GM23338 (cell line): ENCODE results near the gene EQTN. TPM values are rescaled to one million over a fixed set of nuclear protein-coding genes. Genes with fewer than 3 reads are reported as not detected.

Source experiments
- ATAC-seq: fragments of 200-7000 bp; cut with Tn5 transposase; 3 replicates; pipeline ENCODE4 v1.9.1; 2020
- DNase-seq: peaks from one replicate; pipeline ENCODE4 v3.0.0-alpha.2; 2015; ENCODE audit warnings: low spot score
- H2AFZ ChIP-seq: fragments of 200-600 bp; sonication (generic); 2 replicates; pipeline ENCODE4 v1.8.0; 2016; ENCODE audit warnings: antibody characterized with exemption, mild to moderate bottlenecking, moderate library complexity
- H3F3A ChIP-seq: fragments of 200-600 bp; sonication (generic); replicated peaks from 2 replicates; pipeline ENCODE4 v1.8.0; 2017; ENCODE audit warnings: antibody characterized with exemption, mixed run types, low read depth
- H3K27ac ChIP-seq: fragments of 200-600 bp; sonication (generic); 2 replicates; pipeline ENCODE4 v1.6.1; 2016; ENCODE audit warnings: low read depth
- H3K27me3 ChIP-seq: fragments of 200-600 bp; sonication (generic); 2 replicates; pipeline ENCODE4 v1.8.0; 2016; ENCODE audit warnings: mild to moderate bottlenecking, mixed run types, moderate library complexity; ENCODE audit not compliant: insufficient read depth
- H3K36me3 ChIP-seq: fragments of 200-600 bp; sonication (generic); 2 replicates; pipeline ENCODE4 v1.8.0; 2016; ENCODE audit warnings: mild to moderate bottlenecking; ENCODE audit not compliant: insufficient read depth
- H3K4me1 ChIP-seq: fragments of 200-600 bp; sonication (generic); 2 replicates; pipeline ENCODE4 v1.8.0; 2016; ENCODE audit warnings: mild to moderate bottlenecking, moderate library complexity; ENCODE audit not compliant: insufficient read depth
- H3K4me2 ChIP-seq: fragments of 200-600 bp; sonication (generic); 2 replicates; pipeline ENCODE4 v1.7.1; 2017; ENCODE audit warnings: mixed run types
- H3K4me3 ChIP-seq: fragments of 200-600 bp; sonication (generic); 2 replicates; pipeline ENCODE4 v1.6.1; 2016; ENCODE audit warnings: mixed run types
- H3K79me2 ChIP-seq: fragments of 200-600 bp; sonication (generic); replicated peaks from 2 replicates; pipeline ENCODE4 v1.8.0; 2017; ENCODE audit warnings: mild to moderate bottlenecking; ENCODE audit not compliant: insufficient read depth
- H3K9me2 ChIP-seq: fragments of 200-600 bp; sonication (generic); 2 replicates; pipeline ENCODE4 v1.8.0; 2017; ENCODE audit not compliant: insufficient read depth
- H4K20me1 ChIP-seq: fragments of 200-600 bp; sonication (generic); replicated peaks from 2 replicates; pipeline ENCODE4 v1.8.0; 2017; ENCODE audit warnings: mild to moderate bottlenecking; ENCODE audit not compliant: insufficient read depth
- H3K27ac Mint-ChIP-seq: 2 replicates; pipeline ENCODE4 v1.8.0; 2020; ENCODE audit warnings: inconsistent platforms, mild to moderate bottlenecking, moderate library complexity, mixed read lengths
- H3K27me3 Mint-ChIP-seq: 3 replicates; pipeline ENCODE4 v1.8.0; 2022; ENCODE audit warnings: low read depth, mild to moderate bottlenecking, moderate library complexity, mixed read lengths, inconsistent platforms; ENCODE audit not compliant: insufficient read depth, poor library complexity
- H3K36me3 Mint-ChIP-seq: 3 replicates; pipeline ENCODE4 v1.8.0; 2021; ENCODE audit warnings: low read depth, mild to moderate bottlenecking, inconsistent platforms, moderate library complexity, mixed read lengths
- H3K4me1 Mint-ChIP-seq: 3 replicates; pipeline ENCODE4 v1.8.0; 2020; ENCODE audit warnings: mild to moderate bottlenecking, inconsistent platforms, mixed read lengths
- H3K4me3 Mint-ChIP-seq: 3 replicates; pipeline ENCODE4 v1.8.0; 2021; ENCODE audit warnings: moderate library complexity, mild to moderate bottlenecking, inconsistent platforms, mixed read lengths
- H3K9me3 Mint-ChIP-seq: 3 replicates; pipeline ENCODE4 v1.8.0; 2020; ENCODE audit warnings: moderate library complexity, mild to moderate bottlenecking, inconsistent platforms, mixed read lengths
- CREB1 ChIP-seq: fragments of 250-450 bp; sonication (Bioruptor Pico); IDR thresholded peaks from 2 replicates; pipeline ENCODE4 v1.5.0; 2020; ENCODE audit warnings: low read depth, mild to moderate bottlenecking, moderate library complexity
- EZH2 ChIP-seq: fragments of 200-600 bp; sonication (generic); IDR thresholded peaks from one replicate; pipeline ENCODE4 v1.8.0; 2017; ENCODE audit warnings: antibody characterized with exemption, mild to moderate bottlenecking, low read depth; ENCODE audit not compliant: unreplicated experiment
- JUNB ChIP-seq: IDR thresholded peaks from one replicate; pipeline ENCODE4 v1.6.1; 2016; ENCODE audit warnings: antibody characterized with exemption; ENCODE audit not compliant: unreplicated experiment
- NANOG ChIP-seq: IDR thresholded peaks from 2 replicates; pipeline ENCODE4 v1.6.1; 2016; ENCODE audit warnings: antibody characterized with exemption, borderline replicate concordance
- STAT1 ChIP-seq: IDR thresholded peaks from one replicate; pipeline ENCODE4 v1.6.1; 2016; ENCODE audit warnings: antibody characterized with exemption; ENCODE audit not compliant: unreplicated experiment
- ZNF114 ChIP-seq: fragments of 250-450 bp; sonication (Bioruptor Pico); IDR thresholded peaks from 2 replicates; pipeline ENCODE4 v1.5.0; 2020; ENCODE audit warnings: mild to moderate bottlenecking, moderate library complexity
- ZNF331 ChIP-seq: fragments of 250-450 bp; sonication (Bioruptor Pico); IDR thresholded peaks from 2 replicates; pipeline ENCODE4 v1.5.0; 2020; ENCODE audit warnings: low read depth, mild to moderate bottlenecking, moderate library complexity
- polyA plus RNA-seq: library from polyadenylated mRNA; unstranded; fragments of >200 nt; fragmentation: Nextera tagmentation; extraction: Ambion mirVana; gene quantifications from 2 replicates; pipeline ENCODE4 v1.2.1, GENCODE V29; 2016
- total RNA-seq: library from RNA; depleted of rRNA; stranded (reverse); fragments of >200 nt; shearing (Covaris generic); gene quantifications from 2 replicates; pipeline ENCODE4 v1.2.3, GENCODE V29; 2014
- TF ChIP-seq, protein P1 (sequence below): fragments of 250-450 bp; sonication (Bioruptor Pico); IDR thresholded peaks from 2 replicates; pipeline ENCODE4 v1.5.0; 2020; ENCODE audit warnings: mild to moderate bottlenecking, moderate library complexity
- TF ChIP-seq, protein P2 (sequence below), 2 experiments: fragments of 200-600 bp in 1 of 2; sonication (generic) in 1 of 2; conservative IDR thresholded peaks; 2 replicates each; pipeline versions ENCODE4 v1.5.1 to v1.6.1; 2016 to 2017; ENCODE audit warnings: antibody characterized with exemption in 2 of 2, low read depth in 2 of 2, mild to moderate bottlenecking in 2 of 2, moderate library complexity in 1 of 2
- TF ChIP-seq, protein P3 (sequence below): IDR thresholded peaks from 2 replicates; pipeline ENCODE4 v1.6.1; 2016; ENCODE audit warnings: antibody characterized with exemption
- TF ChIP-seq, protein P4 (sequence below): IDR thresholded peaks from one replicate; pipeline ENCODE4 v1.6.1; 2018; ENCODE audit warnings: antibody characterized with exemption; ENCODE audit not compliant: unreplicated experiment

EQTN gene
- total and polyA plus RNA-seq, 2 experiments from 2014 or later: 0.24 TPM; not detected in 1

DNA sequence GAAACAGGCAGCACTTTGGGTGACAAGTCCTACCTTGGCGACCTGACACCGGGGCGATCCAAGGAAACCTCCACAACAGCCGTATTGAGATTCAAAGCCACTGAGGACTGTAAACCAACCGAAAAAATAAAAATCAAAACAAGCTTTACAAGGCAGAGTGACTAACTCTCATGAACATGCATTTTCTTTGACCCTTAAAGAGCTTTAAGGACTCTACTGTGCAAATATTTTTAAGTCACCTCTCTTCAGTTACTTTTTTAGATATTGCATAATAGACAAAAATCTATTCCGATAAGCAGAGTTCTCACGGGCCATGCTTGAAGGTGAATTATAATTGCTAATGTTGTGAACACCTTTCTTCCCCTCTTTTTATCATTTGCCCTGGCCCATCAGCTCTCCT, 38.3 kb downstream of the EQTN start:
- H3K4me3 Mint-ChIP-seq: no peak overlapping the region
- TF ChIP-seq CREB1 (CRISPR knock-in tag) (no peak), JUNB (no peak), ZNF114 (CRISPR knock-in tag) (no peak), NANOG (no peak), STAT1 (no peak), ZNF331 (no peak), EZH2 (no peak)
- TF ChIP-seq, protein P1, sequence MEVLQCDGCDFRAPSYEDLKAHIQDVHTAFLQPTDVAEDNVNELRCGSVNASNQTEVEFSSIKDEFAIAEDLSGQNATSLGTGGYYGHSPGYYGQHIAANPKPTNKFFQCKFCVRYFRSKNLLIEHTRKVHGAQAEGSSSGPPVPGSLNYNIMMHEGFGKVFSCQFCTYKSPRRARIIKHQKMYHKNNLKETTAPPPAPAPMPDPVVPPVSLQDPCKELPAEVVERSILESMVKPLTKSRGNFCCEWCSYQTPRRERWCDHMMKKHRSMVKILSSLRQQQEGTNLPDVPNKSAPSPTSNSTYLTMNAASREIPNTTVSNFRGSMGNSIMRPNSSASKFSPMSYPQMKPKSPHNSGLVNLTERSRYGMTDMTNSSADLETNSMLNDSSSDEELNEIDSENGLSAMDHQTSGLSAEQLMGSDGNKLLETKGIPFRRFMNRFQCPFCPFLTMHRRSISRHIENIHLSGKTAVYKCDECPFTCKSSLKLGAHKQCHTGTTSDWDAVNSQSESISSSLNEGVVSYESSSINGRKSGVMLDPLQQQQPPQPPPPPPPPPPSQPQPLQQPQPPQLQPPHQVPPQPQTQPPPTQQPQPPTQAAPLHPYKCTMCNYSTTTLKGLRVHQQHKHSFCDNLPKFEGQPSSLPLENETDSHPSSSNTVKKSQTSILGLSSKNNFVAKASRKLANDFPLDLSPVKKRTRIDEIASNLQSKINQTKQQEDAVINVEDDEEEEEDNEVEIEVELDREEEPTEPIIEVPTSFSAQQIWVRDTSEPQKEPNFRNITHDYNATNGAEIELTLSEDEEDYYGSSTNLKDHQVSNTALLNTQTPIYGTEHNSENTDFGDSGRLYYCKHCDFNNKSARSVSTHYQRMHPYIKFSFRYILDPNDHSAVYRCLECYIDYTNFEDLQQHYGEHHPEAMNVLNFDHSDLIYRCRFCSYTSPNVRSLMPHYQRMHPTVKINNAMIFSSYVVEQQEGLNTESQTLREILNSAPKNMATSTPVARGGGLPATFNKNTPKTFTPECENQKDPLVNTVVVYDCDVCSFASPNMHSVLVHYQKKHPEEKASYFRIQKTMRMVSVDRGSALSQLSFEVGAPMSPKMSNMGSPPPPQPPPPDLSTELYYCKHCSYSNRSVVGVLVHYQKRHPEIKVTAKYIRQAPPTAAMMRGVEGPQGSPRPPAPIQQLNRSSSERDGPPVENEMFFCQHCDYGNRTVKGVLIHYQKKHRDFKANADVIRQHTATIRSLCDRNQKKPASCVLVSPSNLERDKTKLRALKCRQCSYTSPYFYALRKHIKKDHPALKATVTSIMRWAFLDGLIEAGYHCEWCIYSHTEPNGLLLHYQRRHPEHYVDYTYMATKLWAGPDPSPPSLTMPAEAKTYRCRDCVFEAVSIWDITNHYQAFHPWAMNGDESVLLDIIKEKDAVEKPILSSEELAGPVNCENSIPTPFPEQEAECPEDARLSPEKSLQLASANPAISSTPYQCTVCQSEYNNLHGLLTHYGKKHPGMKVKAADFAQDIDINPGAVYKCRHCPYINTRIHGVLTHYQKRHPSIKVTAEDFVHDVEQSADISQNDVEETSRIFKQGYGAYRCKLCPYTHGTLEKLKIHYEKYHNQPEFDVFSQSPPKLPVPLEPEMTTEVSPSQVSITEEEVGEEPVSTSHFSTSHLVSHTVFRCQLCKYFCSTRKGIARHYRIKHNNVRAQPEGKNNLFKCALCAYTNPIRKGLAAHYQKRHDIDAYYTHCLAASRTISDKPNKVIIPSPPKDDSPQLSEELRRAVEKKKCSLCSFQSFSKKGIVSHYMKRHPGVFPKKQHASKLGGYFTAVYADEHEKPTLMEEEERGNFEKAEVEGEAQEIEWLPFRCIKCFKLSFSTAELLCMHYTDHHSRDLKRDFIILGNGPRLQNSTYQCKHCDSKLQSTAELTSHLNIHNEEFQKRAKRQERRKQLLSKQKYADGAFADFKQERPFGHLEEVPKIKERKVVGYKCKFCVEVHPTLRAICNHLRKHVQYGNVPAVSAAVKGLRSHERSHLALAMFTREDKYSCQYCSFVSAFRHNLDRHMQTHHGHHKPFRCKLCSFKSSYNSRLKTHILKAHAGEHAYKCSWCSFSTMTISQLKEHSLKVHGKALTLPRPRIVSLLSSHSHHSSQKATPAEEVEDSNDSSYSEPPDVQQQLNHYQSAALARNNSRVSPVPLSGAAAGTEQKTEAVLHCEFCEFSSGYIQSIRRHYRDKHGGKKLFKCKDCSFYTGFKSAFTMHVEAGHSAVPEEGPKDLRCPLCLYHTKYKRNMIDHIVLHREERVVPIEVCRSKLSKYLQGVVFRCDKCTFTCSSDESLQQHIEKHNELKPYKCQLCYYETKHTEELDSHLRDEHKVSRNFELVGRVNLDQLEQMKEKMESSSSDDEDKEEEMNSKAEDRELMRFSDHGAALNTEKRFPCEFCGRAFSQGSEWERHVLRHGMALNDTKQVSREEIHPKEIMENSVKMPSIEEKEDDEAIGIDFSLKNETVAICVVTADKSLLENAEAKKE: no peak
- TF ChIP-seq, protein P2, sequence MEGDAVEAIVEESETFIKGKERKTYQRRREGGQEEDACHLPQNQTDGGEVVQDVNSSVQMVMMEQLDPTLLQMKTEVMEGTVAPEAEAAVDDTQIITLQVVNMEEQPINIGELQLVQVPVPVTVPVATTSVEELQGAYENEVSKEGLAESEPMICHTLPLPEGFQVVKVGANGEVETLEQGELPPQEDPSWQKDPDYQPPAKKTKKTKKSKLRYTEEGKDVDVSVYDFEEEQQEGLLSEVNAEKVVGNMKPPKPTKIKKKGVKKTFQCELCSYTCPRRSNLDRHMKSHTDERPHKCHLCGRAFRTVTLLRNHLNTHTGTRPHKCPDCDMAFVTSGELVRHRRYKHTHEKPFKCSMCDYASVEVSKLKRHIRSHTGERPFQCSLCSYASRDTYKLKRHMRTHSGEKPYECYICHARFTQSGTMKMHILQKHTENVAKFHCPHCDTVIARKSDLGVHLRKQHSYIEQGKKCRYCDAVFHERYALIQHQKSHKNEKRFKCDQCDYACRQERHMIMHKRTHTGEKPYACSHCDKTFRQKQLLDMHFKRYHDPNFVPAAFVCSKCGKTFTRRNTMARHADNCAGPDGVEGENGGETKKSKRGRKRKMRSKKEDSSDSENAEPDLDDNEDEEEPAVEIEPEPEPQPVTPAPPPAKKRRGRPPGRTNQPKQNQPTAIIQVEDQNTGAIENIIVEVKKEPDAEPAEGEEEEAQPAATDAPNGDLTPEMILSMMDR (conservative IDR thresholded peaks at IDR 0.05; ENCODE audit: low read depth in 2 of 2): no peak
- TF ChIP-seq, protein P3, sequence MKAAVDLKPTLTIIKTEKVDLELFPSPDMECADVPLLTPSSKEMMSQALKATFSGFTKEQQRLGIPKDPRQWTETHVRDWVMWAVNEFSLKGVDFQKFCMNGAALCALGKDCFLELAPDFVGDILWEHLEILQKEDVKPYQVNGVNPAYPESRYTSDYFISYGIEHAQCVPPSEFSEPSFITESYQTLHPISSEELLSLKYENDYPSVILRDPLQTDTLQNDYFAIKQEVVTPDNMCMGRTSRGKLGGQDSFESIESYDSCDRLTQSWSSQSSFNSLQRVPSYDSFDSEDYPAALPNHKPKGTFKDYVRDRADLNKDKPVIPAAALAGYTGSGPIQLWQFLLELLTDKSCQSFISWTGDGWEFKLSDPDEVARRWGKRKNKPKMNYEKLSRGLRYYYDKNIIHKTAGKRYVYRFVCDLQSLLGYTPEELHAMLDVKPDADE: no peak
- TF ChIP-seq, protein P4, sequence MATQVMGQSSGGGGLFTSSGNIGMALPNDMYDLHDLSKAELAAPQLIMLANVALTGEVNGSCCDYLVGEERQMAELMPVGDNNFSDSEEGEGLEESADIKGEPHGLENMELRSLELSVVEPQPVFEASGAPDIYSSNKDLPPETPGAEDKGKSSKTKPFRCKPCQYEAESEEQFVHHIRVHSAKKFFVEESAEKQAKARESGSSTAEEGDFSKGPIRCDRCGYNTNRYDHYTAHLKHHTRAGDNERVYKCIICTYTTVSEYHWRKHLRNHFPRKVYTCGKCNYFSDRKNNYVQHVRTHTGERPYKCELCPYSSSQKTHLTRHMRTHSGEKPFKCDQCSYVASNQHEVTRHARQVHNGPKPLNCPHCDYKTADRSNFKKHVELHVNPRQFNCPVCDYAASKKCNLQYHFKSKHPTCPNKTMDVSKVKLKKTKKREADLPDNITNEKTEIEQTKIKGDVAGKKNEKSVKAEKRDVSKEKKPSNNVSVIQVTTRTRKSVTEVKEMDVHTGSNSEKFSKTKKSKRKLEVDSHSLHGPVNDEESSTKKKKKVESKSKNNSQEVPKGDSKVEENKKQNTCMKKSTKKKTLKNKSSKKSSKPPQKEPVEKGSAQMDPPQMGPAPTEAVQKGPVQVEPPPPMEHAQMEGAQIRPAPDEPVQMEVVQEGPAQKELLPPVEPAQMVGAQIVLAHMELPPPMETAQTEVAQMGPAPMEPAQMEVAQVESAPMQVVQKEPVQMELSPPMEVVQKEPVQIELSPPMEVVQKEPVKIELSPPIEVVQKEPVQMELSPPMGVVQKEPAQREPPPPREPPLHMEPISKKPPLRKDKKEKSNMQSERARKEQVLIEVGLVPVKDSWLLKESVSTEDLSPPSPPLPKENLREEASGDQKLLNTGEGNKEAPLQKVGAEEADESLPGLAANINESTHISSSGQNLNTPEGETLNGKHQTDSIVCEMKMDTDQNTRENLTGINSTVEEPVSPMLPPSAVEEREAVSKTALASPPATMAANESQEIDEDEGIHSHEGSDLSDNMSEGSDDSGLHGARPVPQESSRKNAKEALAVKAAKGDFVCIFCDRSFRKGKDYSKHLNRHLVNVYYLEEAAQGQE: no peak
- Histone ChIP-seq H3F3A (no peaks in the 10 kb centered on the region), H3K27ac (no peak overlapping the region), H3K27me3 (no peaks in the 10 kb centered on the region), H3K79me2 (no peaks in the 10 kb centered on the region), H2AFZ (no peak overlapping the region), H3K4me3 (no peak overlapping the region), H4K20me1 (no peaks in the 10 kb centered on the region), H3K36me3 (no peaks in the 10 kb centered on the region), H3K4me1 (no peaks in the 10 kb centered on the region), H3K9me2 (no peaks in the 10 kb centered on the region), H3K4me2 (no peak overlapping the region)
- H3K4me1 Mint-ChIP-seq: no peaks in the 10 kb centered on the region
- no peaks in the 10 kb centered on the region for H3K27me3 Mint-ChIP-seq
- no peak for DNase-seq
- ATAC-seq: no peak
- H3K36me3 Mint-ChIP-seq: no peaks in the 10 kb centered on the region
- H3K9me3 Mint-ChIP-seq: no peaks in the 10 kb centered on the region; the same call in 2 of the 3 replicates
- H3K27ac Mint-ChIP-seq: no peak overlapping the region
